Mammary epithelial cell (primary cell): ENCODE measurements around the gene CNTN4.

ENCODE experiments used
- EZH2 ChIP-seq: IDR thresholded peaks from 2 replicates; pipeline ENCODE4 v1.6.1; 2012; ENCODE audit warnings: low read length, inconsistent platforms, borderline replicate concordance
- TF ChIP-seq, protein P1 (sequence below), 2 donors: IDR thresholded peaks in 1 of 2; conservative IDR thresholded peaks in 1 of 2; 2 replicates each; pipeline ENCODE4 v1.5.1; 2011 to 2012; ENCODE audit warnings: inconsistent platforms in 2 of 2, low read length in 2 of 2, mild to moderate bottlenecking in 2 of 2, control low read depth in 1 of 2, low read depth in 1 of 2; ENCODE audit not compliant: insufficient read depth in 1 of 2; ENCODE audit errors: extremely low read depth in 1 of 2

GRCh38 chr3:2544718-2545117, 446.1 kb downstream of the CNTN4 start:
- TF ChIP-seq, protein P1, sequence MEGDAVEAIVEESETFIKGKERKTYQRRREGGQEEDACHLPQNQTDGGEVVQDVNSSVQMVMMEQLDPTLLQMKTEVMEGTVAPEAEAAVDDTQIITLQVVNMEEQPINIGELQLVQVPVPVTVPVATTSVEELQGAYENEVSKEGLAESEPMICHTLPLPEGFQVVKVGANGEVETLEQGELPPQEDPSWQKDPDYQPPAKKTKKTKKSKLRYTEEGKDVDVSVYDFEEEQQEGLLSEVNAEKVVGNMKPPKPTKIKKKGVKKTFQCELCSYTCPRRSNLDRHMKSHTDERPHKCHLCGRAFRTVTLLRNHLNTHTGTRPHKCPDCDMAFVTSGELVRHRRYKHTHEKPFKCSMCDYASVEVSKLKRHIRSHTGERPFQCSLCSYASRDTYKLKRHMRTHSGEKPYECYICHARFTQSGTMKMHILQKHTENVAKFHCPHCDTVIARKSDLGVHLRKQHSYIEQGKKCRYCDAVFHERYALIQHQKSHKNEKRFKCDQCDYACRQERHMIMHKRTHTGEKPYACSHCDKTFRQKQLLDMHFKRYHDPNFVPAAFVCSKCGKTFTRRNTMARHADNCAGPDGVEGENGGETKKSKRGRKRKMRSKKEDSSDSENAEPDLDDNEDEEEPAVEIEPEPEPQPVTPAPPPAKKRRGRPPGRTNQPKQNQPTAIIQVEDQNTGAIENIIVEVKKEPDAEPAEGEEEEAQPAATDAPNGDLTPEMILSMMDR (conservative IDR thresholded peaks at IDR 0.05 in 1 of 2, IDR thresholded peaks at IDR 0.05 in 1 of 2; ENCODE audit: extremely low read depth in 1 of 2, insufficient read depth in 1 of 2, low read depth in 1 of 2, low read length in 2 of 2), result no peak
- TF ChIP-seq EZH2, result no peak
